A673 (cell line): ENCODE measurements around the gene PRR20G. TPM values are rescaled to one million over a fixed set of nuclear protein-coding genes. Genes with fewer than 3 reads are reported as not detected.

Experiments
- BruUV-seq: library from RNA; stranded (reverse); fragments of 400-500 nt; replicated peaks from 2 replicates; lab custom pipeline; 2021; lab: Mats Ljungman, UMichigan
- CTCF ChIA-PET: fragments of 300-600 bp; sonication (Branson Sonifier 250); formaldehyde crosslinking; loops from one replicate; lab custom pipeline; 2022; ENCODE audit warnings: antibody characterized with exemption; lab: Charles Lee
- POLR2A ChIA-PET: fragments of 300-600 bp; sonication (Branson Sonifier 250); formaldehyde crosslinking; loops from one replicate; lab custom pipeline; 2022; ENCODE audit warnings: antibody characterized with exemption; ENCODE audit not compliant: low non-redundant PET; lab: Charles Lee
- DNase-seq: peaks from one replicate; pipeline ENCODE4 v3.0.0-alpha.2; 2015; ENCODE audit warnings: low spot score
- H3K27ac ChIP-seq: fragments of 200-600 bp; sonication (generic); 2 replicates; pipeline ENCODE4 v1.5.1; 2016; ENCODE audit warnings: mixed run types, low read depth, mild to moderate bottlenecking, mixed read lengths, antibody characterized with exemption, low read length; ENCODE audit not compliant: poor library complexity, severe bottlenecking
- H3K27me3 ChIP-seq: fragments of 200-600 bp; sonication (generic); replicated peaks from 2 replicates; pipeline ENCODE4 v1.6.1; 2017; ENCODE audit warnings: mixed run types, low read depth, mild to moderate bottlenecking, mixed read lengths, antibody characterized with exemption, low read length; ENCODE audit not compliant: insufficient read depth, poor library complexity
- H3K36me3 ChIP-seq: fragments of 200-600 bp; sonication (generic); 2 replicates; pipeline ENCODE4 v1.6.1; 2016; ENCODE audit warnings: mixed run types, mild to moderate bottlenecking, mixed read lengths, antibody characterized with exemption, low read length; ENCODE audit not compliant: insufficient read depth, poor library complexity, severe bottlenecking
- H3K4me1 ChIP-seq: fragments of 200-600 bp; sonication (generic); 2 replicates; pipeline ENCODE4 v1.6.1; 2017; ENCODE audit warnings: mixed run types, mild to moderate bottlenecking, mixed read lengths, antibody characterized with exemption, low read length; ENCODE audit not compliant: insufficient read depth, poor library complexity, severe bottlenecking
- H3K4me3 ChIP-seq: fragments of 200-600 bp; sonication (generic); 2 replicates; pipeline ENCODE4 v1.5.1; 2016; ENCODE audit warnings: low read depth, mixed run types, mild to moderate bottlenecking, mixed read lengths, low read length; ENCODE audit not compliant: poor library complexity, severe bottlenecking
- H3K9me3 ChIP-seq: fragments of 200-600 bp; sonication (generic); 2 replicates; pipeline ENCODE4 v1.6.1; 2016; ENCODE audit warnings: mixed run types, low read depth, mild to moderate bottlenecking, mixed read lengths, antibody characterized with exemption, low read length; ENCODE audit not compliant: poor library complexity, severe bottlenecking
- EZH2 ChIP-seq: fragments of 200-600 bp; sonication (generic); IDR thresholded peaks from 2 replicates; pipeline ENCODE4 v1.6.1; 2017; ENCODE audit warnings: borderline replicate concordance, low read depth, mild to moderate bottlenecking, mixed read lengths, antibody characterized with exemption, low read length; ENCODE audit not compliant: poor library complexity, severe bottlenecking
- intact Hi-C: fragments of 100-400 bp; cut with micrococcal nuclease; formaldehyde crosslinking; loops from one replicate; pipeline ENCODE4 v1.10.0; 2022; ENCODE audit not compliant: unreplicated experiment
- total RNA-seq: library from RNA; stranded (reverse); gene quantifications from 2 replicates; pipeline ENCODE4 v1.2.3, GENCODE V29; 2021
- TF ChIP-seq, protein P1 (sequence below): fragments of 300-800, 200-600 bp; sonication (generic); conservative IDR thresholded peaks from 2 replicates; pipeline ENCODE4 v1.5.1; 2017; ENCODE audit warnings: low read depth, mild to moderate bottlenecking, antibody characterized with exemption, low read length, moderate library complexity, mixed read lengths

Gene PRR20G
- total RNA-seq, 1 experiment from 2014 or later: not detected

- POLR2A ChIA-PET: no interaction called here
- CTCF ChIA-PET: no interaction called here
Observed at GRCh38 chr3:127255516-127255915, 32.3 kb downstream of the PRR20G start.

GRCh38 chr3:127254730-127255129, 33.1 kb downstream of the PRR20G start:
- no TSS peak for BruUV-seq
- CTCF ChIA-PET: interaction anchor here (0.7 kb wide), 1 partner anchor 417 kb away, joined by 3 read pairs; no protein-coding TSS in a partner anchor
- Histone ChIP-seq H3K36me3 (no peaks in the 10 kb centered on the region), H3K27me3 (no peaks in the 10 kb centered on the region), H3K9me3 (peaks cover 9% of the 10 kb centered on the region), H3K4me3 (no peak overlapping the region), H3K4me1 (no peaks in the 10 kb centered on the region), H3K27ac (no peak overlapping the region)
- TF ChIP-seq EZH2: no peak
- TF ChIP-seq, protein P1, sequence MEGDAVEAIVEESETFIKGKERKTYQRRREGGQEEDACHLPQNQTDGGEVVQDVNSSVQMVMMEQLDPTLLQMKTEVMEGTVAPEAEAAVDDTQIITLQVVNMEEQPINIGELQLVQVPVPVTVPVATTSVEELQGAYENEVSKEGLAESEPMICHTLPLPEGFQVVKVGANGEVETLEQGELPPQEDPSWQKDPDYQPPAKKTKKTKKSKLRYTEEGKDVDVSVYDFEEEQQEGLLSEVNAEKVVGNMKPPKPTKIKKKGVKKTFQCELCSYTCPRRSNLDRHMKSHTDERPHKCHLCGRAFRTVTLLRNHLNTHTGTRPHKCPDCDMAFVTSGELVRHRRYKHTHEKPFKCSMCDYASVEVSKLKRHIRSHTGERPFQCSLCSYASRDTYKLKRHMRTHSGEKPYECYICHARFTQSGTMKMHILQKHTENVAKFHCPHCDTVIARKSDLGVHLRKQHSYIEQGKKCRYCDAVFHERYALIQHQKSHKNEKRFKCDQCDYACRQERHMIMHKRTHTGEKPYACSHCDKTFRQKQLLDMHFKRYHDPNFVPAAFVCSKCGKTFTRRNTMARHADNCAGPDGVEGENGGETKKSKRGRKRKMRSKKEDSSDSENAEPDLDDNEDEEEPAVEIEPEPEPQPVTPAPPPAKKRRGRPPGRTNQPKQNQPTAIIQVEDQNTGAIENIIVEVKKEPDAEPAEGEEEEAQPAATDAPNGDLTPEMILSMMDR: peak; percentile 37
- POLR2A ChIA-PET: no interaction called here
- peak; percentile 32 for DNase-seq
- intact Hi-C loops: no loop called here

More at GRCh38 chr3:127255516-127255915, 32.3 kb downstream of the PRR20G start:
- no TSS peak for BruUV-seq
- Histone ChIP-seq H3K9me3 (peaks cover 5% of the 10 kb centered on the region), H3K36me3 (no peaks in the 10 kb centered on the region), H3K27ac (no peak overlapping the region), H3K4me1 (no peaks in the 10 kb centered on the region), H3K4me3 (no peak overlapping the region), H3K27me3 (no peaks in the 10 kb centered on the region)
- TF ChIP-seq EZH2: no peak
- TF ChIP-seq, protein P1: no peak
- no peak for DNase-seq
- intact Hi-C loops: no loop called here

- no peak for DNase-seq
- CTCF ChIA-PET: no interaction called here
- intact Hi-C loops: no loop called here
- POLR2A ChIA-PET: no interaction called here
- no peaks in the 10 kb centered on the region for H3K27me3 ChIP-seq
- H3K27ac ChIP-seq: no peak overlapping the region
- H3K9me3 ChIP-seq: peaks cover 11% of the 10 kb centered on the region
- BruUV-seq: no TSS peak
- no peaks in the 10 kb centered on the region for H3K4me1 ChIP-seq
- no peaks in the 10 kb centered on the region for H3K36me3 ChIP-seq
- H3K4me3 ChIP-seq: no peak overlapping the region
- TF ChIP-seq, protein P1: no peak
- TF ChIP-seq EZH2: no peak
Observed at GRCh38 chr3:127254033-127254644, 33.7 kb downstream of the PRR20G start.
